Measurements from ENCODE around the gene RASD2.

Gene RASD2

DNA sequence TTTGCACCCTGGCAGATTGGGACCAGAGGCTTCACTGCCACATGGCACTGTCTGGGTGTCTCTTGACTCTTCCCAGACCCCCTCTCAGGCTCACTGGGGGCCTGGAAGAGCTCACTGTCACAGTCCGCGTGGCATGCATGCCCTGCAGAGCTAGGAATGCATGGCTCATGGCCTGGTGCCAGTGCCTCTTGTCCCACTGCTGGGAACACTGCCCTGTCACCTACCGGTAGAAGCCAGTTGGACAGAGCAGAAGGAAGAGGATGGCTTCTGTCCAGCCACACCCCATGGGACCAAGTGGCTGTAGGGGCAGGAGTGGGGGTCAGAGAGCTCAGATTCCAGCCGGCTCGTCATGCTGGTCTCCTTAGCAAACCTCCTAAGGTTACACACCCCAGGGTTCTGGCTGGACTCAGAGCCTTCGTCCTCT, 46.8 kb downstream of the RASD2 start:
- no peak for DNase-seq

DNA sequence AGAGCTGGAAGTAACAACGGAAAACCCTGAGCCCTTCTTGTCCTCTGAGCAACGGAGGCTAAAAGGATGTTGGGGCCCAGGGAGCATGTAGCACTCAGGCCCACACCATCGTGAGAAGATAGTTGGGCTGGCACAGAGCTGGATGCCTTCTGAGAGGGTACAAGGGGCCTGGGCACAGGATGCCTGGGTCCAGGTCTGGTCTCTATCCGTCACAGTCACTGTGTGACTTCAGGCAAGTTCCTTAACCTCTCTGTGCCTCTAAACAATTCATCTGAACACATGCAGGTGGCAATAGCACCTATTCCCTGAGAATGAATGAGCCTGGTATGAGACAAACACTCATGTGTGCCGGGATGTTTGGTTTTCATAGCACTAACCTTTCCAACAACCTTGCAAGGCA, 47.3 kb downstream of the RASD2 start:
- DNase-seq: no peak

DNA sequence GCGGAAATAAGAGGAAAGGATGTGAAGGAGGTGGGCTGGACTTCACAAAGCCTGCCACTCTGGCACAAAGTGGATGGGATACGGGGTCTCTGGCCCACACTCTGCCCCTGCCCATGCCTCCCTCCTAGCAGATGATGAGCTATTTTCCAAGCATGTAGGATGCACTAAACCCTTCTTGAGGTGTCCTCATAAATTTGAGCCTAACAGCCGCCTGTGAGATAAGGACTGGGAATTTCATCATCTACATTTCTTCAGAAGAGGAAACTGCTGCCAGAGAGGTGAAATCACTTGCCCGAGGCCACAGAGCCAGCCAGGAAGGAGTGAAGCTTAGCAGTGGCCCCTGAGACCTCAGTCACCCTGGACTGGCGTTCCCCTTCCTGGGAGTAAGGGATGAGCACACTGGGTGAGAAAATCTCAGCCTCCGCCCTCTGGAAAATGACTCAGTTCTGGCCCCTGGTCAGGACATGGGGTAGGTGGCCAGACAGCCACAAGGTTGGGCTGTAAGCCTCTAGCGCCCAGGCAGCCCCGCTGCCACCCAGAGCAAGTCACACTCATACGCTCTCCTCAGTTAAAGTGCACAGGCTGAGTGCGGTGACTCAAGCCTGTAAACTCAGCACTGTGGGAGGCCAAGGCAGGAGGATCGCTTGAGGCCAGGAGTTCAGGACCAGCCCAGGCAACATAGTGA, 48.6 kb downstream of the RASD2 start:
- no peak for DNase-seq

DNA sequence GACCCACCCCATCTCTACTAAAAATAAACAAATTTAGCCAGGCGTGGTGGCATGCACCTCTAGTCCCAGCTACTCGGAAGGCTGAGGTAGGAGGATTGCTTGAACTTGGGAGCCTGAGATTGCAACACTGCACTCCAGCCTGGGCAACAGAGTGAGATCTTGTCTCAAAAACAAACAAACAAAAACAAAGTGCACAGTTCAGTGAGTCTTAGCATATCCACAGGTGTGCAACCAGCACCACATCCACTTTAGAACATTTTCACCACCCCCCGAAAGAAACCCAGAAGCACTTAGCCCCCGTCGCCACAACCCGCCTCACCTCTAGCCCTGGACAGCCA, 49.1 kb downstream of the RASD2 start:
- no peak for DNase-seq

DNA sequence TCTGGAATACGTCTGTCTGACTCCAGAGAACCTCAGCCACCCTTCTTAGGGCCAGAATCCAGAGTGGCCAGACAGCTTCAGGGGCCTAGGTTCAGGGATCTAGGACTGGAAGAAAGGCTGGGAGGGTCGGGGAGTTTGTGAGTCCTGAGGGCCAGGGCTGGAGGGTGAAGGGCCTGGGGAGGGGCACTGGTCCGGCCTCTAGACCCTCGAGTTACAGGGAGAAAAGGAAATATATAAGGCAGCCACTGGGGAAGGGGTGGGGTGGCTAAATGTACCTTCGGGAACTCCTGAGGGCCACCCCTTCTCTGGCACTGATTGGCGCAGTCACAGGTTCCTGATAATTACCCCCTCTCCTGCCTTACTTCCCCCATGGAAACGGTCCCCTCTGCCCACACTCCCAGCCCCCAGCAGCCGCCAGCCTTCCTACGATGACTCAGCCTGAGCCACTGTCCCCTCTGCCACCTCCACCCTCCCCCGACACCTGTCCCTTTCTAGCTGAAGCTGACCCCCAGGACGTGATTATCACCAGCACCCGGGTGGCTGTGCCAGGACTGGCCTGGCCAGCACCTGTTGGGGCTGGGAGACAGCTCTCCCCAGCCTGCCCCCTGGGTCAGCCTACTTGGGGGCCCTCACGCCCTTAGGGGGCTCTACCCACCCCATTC, 50.1 kb downstream of the RASD2 start:
- DNase-seq: no peak

DNA sequence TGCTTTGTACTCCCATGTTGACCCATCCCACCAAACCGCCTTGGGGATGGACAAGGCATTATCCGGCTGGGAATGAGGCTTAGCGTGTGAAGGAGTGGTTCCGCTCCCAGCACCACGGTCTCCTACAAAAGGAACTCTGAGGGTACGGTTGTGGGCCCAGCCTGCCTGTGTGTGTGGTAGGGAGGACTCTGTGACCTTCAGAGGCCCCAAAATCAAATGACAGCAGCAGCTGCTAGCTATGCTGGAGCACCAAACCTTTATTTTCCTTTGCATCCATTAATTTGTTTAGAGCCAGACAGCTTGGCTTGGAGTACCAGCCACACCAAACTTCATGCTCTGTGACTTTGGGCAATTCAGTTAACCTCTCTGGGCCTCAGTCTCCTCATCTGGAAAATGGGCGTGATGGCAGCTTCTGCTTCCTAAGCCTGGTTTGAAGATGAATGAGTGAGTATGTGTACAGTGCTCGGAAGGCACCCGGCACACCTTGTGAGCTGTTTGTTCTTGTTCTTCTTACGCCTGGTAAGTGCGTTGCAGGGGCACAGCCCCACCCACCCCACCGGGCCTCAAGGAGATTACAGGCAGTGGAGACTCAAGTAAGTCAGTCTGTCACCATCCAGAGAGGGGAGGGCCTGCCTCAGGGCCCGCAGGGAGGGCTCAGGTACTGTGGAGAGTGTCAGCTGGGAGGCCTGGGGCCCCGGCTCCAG, 51.2 kb downstream of the RASD2 start:
- no peak for DNase-seq

DNA sequence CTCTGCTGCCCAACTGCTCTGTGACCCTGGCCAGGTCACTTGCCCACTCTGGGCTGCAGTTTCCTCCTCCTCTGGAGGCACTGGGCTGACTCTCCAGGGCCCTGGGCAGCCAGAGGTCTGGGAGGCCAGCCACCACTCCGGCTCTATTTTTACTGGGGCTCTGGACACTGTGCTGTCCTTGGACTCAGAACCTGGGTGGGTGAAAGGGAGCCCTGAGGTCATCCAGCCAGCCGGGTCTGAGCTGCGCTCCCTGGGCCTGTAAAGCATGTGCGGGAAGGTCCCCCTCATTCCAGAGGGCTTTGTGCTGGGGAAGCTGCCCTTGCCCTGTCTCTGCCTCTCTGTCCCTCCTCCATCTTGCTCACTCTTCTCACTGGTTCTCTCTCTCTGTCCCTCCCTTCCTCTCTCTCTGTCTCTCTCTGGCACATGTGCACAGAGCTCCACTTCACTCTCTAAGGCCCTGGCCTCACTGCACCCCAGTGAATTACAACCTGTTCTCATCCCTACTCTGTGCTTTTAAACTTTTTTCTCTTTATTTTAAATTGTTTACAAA, 51.9 kb downstream of the RASD2 start:
- DNase-seq: no peak

DNA sequence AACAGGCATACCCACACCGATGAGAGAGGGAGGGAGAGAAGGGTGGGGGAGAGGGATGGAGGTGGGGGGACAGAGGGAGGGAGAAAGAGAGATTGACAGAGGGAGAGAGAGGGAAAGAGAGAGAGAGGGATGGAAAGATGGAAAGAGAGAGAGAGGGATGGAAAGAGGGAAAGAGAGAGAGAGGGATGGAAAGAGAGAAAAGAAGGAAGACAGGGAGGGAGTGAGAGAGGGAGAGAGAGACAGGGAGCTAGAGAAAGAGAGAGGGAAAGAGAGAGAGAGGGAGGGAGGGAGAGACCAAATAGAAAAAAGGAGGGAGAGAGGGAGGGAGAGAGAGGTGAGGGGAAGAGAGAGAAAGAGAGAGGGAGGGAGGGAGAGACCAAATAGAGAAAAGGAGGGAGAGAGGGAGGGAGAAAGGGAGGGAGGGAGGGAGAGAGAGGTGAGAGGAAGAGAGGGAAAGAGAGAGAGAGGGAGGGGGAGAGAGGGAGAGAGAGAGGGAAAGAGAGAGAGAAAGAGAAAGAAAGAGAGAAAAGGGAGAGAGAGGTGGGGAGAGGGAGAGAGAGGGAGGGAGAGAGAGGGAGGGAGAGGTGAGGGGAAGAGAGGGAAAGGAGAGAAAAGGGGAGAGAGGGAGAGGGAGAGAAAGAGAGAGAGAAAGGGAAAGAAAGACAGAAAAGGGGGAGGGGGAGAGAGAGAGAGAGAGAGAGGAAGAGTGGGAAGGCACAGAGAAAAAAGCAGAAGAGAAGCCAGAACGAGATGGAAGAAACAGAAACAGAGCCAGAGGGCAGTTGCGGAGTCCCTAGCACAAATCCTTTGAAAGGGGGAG, 52.6 kb downstream of the RASD2 start:
- no peak for DNase-seq

DNA sequence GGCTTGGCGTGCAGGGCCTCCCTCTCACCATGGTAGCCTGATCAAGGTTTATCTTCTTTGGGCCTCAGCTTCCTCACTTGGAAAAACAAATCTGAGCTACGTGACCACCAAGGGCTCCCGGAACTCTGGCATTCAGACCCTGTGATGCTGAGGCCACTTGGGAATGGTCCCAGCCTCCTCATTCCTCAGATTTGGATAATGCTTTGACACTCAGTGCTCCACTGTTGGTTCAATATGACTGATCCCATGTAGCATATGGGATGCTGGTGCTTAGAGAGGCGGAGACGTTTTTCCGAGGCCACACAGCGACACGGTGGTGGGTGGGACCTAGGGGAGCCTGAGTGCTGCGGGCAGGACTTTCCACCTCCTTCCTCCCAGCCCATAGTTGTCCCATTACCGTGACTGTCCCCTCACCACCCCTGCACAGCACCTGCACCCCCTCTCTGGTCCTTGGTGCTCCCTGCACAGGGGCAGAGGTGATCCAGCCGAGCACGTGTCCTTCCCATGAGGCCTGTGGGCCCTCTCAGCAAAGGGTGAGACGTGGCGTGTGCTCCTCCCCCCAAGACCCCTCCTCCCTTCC, 53.4 kb downstream of the RASD2 start:
- no peak for DNase-seq

DNA sequence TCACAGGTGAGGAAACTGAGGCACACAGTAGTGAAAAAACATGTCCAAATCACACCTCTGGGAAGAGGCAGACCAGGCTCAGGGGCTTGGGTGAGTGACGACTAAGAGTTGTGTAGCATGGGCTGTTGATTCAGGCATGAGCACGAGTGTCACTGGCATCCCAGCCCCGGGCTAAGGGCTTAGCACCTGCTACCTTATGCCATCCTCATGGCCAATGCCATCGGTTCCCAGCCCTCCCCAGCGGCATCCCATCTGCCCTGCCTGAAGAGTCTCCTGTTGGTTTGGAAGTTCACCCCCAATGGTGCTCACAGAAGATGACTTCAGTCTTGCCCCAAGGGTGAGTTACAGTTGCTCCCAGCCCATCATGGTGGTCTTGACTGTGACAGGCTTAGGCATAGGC, 54.1 kb downstream of the RASD2 start:
- DNase-seq: no peak

DNA sequence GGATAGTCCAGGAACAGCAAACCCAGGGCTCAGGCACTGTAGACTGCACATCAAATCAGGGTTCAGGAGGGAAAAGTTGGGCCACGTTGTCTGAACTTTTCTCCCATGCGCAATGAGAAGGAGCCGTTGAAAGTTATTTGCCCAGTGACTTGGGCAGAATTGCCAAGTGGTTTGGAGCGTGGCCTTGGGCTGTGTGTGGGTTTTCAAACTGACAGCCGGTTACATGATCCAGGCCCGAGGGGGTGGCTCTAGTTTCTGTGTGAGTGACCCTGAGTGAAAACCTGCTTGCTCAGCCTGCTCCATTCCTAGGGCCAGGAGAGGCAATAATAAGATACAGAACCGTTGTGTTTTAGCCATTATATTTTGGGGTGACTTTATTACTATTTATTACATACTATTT, 56.2 kb downstream of the RASD2 start:
- DNase-seq: no peak

DNA sequence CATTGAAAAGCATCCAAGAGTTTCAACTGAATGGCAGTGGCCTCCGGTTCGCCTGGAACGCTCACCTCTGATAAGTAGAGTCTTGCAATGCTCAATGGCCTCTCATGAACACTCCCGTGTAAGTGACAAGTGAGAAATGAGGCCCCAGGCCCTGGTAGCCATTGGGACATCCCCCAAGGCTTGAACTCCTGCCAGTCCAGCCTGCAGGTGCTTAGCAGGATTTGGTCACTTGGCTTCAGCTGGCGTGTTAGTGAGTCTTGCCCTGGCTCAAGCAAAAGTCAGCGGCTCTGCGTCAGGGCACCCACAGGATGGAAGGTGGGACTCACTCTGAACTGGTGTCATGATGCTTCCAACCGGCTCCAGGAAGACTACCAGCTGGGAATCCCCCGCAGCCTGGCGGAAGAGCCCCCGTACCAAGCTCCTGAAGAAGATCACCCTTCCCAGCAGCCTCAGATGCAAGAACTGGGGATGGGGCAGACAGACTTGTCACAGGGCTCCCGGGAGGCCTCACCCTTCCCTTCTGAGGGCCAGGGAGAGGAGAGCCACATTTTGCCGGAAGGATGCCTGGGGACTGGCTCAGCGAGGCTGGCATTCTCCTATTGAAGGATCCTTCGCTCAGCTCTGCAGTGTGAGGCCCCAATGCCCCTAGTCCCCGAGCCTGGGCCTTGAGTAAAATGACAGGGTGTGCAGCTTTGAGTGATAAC, 57.2 kb downstream of the RASD2 start:
- DNase-seq: no peak

DNA sequence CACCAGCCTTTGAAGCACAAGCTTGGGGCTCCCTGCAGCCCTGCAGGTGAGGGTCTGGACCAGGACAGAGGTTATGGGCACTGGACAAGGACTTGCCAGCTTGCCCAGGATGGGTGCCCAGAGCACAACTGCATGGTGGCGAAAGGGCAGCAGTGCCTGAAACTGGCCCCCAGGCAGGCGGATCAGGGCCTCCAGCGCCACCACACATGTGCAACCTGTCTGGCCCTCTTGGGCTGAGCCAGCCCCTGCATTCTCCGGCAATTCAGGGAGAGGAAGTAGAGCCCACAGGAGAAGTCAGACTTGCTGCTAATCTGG, 57.7 kb downstream of the RASD2 start:
- no peak for DNase-seq

DNA sequence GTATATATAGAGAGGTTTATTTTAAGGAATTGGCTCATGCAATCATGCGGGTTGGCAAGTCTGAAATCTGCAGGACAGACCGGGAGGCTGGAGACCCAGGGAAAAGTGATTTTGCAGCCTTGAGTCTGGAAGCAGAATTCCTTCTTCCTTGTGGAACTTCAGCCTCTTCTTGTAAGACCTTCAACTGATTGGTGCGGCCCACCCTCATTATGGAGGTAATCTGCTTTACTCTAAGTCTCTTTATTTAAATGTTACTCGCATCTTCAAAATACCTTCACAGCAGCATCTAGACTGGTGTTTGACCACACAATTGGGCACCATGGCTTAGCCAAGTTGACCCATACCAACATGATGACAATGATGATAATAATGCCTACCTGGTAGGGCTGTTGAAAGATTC, 58.7 kb downstream of the RASD2 start:
- DNase-seq: no peak

DNA sequence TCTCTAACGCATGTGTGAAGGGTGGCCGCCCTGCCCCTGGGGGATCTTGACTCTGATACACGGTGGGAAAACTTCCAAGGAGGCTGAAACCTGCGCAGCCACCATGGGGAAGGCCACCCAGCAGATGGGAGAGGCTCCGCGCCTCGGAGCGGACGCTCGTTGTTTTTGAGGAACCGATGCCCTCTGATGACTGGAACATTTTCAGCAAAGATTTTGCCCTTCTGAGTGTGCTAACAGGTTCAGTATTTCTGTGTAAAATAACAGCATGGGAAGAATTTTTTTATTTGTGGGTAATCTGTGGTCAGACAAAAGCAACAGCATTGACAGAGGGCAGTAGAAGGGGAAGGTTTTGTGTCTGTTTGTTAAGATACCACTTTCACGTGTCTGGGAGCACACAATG, 59.8 kb downstream of the RASD2 start:
- DNase-seq: no peak

DNA sequence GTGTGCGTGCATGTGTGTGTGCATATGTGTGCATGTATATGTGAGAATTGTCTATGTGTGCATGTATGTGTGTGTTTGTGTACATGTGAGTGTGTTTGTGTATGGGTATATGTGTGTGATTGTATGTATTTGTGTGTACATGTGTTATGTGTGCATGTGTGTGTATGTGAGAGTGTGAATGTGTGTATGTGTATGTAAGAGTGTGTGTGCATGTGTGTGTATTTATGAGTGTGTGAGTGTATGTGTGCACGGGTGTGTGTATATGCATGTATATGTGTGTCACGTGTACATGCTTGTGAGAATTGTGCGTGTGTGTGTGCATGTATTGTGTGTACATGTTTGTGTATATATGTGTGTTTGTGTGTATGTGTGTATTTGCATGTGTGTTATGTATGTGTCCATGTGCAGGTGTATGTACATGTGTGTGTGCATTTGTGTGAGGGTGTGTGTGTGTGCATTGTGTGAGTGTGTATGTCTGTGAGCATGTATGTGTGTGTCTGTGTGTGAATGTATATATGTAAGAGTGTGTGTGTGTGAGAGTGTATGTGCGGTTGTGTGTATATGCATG, 60.5 kb downstream of the RASD2 start:
- no peak for DNase-seq

DNA sequence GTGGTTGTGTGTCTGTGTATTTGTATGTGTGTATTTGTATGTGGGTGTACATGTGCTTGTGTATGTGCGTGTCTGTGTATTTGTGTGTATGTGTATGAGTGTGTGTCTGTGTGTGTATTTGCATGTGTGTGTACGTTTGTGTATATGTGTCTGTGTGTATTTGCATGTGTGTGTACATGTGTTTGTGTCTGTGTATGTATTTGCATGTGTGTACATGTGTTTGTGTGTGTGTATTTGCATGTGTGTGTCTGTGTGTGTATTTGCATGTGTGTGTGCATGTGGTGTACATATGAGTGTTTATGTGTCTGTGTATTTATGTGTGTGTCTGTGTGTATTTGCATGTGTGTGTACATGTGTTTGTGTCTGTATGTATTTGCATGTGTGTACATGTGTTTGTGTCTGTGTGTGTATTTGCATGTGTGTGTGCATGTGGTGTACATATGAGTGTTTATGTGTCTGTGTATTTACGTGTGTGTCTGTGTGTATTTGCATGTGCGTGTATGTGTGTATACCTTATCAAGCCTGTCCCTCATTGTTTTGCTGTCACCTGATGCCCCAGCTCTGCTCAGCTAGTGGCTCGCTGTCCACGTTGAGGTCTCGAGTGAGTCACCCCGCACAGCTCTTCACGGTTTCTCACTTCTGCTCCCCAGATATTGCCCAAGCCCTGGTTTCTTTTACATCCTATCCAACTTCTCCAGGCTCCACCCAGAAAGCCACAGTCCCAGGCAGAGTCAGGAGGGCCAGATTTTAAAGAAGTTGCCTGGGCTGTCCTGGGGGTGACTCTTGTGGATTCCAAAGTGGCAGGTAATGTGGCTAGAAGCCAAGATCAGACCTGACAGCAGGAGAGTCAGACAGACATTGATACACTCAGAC, 61.3 kb downstream of the RASD2 start:
- DNase-seq: no peak
